ENCODE measurements around the gene USP36. TPM values are rescaled to one million over a fixed set of nuclear protein-coding genes. Genes with fewer than 3 reads are reported as not detected.

USP36 gene
- total RNA-seq, 1 donor from 2014 or later, result 58.6 TPM

DNA sequence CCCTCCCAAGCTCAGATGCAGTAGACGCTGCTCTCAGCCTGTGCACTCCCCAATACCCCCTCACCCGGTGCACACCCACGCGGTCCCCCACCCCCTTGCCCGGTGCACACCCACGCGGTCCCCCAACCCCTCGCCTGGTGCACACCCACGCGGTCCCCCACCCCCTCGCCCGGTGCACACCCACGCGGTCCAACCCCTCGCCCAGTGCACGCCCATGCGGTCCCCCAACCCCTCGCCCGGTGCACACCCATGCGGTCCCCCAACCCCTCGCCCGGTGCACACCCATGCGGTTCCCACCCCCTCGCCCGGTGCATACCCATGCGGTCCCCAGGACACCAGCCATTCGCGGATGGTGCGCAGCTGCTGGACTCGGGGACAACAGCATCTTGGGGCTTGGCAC is 38.6 kb downstream of the USP36 start:
- DNase-seq (no peak), ATAC-seq (no peak)
- no peaks in the 10 kb centered on the region for H3K27me3 ChIP-seq (ENCODE audit: low read depth)
- TF ChIP-seq, protein P1, sequence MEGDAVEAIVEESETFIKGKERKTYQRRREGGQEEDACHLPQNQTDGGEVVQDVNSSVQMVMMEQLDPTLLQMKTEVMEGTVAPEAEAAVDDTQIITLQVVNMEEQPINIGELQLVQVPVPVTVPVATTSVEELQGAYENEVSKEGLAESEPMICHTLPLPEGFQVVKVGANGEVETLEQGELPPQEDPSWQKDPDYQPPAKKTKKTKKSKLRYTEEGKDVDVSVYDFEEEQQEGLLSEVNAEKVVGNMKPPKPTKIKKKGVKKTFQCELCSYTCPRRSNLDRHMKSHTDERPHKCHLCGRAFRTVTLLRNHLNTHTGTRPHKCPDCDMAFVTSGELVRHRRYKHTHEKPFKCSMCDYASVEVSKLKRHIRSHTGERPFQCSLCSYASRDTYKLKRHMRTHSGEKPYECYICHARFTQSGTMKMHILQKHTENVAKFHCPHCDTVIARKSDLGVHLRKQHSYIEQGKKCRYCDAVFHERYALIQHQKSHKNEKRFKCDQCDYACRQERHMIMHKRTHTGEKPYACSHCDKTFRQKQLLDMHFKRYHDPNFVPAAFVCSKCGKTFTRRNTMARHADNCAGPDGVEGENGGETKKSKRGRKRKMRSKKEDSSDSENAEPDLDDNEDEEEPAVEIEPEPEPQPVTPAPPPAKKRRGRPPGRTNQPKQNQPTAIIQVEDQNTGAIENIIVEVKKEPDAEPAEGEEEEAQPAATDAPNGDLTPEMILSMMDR (IDR thresholded peaks at IDR 0.05), result no peak
- peaks cover 21% of the 10 kb centered on the region for H3K4me1 ChIP-seq
- no peaks in the 10 kb centered on the region for H3K9me3 ChIP-seq
- no peak overlapping the region for H3K27ac ChIP-seq
- H3K4me3 ChIP-seq, result no peak overlapping the region
- H3K36me3 ChIP-seq, result peaks cover 89% of the 10 kb centered on the region
- intact Hi-C loops (cut with DNase I), result no loop called here

- no peak for DNase-seq
These were observed 40.3 kb downstream of the USP36 start for GRCh38 chr17:78800132-78800931.

DNA sequence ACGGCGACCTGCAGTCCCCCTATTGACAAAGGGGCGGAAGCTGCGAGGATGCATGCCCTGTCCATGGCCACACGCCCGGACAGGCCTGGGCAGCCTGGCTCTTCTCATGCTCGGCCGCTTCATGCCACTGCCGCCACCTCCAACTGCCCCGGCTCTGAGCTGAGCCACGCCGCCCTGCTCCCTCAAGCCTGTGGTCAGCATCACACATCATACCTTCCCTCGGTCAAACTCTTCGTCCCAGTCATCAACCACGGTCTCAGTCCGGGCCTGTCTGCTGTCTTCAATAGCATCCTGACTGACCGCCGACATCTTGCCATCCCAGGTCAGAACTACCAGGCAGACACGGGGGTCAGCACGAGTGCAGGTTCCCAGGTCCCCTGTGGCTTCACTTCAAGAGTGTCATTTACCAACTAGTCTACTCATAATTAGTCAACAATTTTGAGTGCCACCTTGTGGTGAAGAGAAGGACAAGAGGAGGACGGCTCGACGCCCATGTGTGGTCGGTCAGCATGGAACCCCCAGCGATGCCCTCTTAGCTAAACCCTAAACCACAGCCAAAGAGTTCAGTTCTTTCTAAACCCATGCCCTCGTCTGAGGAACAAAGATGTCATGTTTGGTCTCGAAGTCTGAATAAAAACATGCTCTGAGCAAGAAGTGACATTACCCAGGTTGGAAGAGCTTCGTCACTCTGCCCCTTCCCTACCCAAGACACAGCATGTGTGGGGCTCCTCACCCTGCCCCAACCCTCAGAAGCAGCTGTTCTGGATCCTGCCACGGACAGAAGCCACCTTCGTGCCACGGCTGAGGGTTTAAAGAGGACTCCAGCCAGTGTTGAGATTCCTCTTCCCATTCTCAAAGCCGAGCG is 41.7 kb downstream of the USP36 start:
- intact Hi-C loops (cut with DNase I), result no loop called here
- Histone ChIP-seq H3K9me3 (no peaks in the 10 kb centered on the region), H3K36me3 (peaks cover 90% of the 10 kb centered on the region), H3K27ac (no peak overlapping the region), H3K27me3 (ENCODE audit: low read depth) (no peaks in the 10 kb centered on the region), H3K4me3 (no peak overlapping the region), H3K4me1 (peaks cover 27% of the 10 kb centered on the region)
- peak; percentile 45 for DNase-seq
- TF ChIP-seq, protein P1 (IDR thresholded peaks at IDR 0.05), result peak; percentile 52
- peak; percentile 27 to 42 for ATAC-seq

More at GRCh38 chr17:78800132-78800931, 40.3 kb downstream of the USP36 start:
- H3K27ac ChIP-seq, result no peak overlapping the region
- peaks cover 89% of the 10 kb centered on the region for H3K36me3 ChIP-seq
- no peaks in the 10 kb centered on the region for H3K9me3 ChIP-seq
- H3K4me3 ChIP-seq, result no peak overlapping the region
- ATAC-seq, result no peak
- intact Hi-C loops (cut with DNase I), result no loop called here
- peaks cover 34% of the 10 kb centered on the region for H3K4me1 ChIP-seq
- H3K27me3 ChIP-seq (ENCODE audit: low read depth), result no peaks in the 10 kb centered on the region
- TF ChIP-seq, protein P1 (IDR thresholded peaks at IDR 0.05), result no peak

DNA sequence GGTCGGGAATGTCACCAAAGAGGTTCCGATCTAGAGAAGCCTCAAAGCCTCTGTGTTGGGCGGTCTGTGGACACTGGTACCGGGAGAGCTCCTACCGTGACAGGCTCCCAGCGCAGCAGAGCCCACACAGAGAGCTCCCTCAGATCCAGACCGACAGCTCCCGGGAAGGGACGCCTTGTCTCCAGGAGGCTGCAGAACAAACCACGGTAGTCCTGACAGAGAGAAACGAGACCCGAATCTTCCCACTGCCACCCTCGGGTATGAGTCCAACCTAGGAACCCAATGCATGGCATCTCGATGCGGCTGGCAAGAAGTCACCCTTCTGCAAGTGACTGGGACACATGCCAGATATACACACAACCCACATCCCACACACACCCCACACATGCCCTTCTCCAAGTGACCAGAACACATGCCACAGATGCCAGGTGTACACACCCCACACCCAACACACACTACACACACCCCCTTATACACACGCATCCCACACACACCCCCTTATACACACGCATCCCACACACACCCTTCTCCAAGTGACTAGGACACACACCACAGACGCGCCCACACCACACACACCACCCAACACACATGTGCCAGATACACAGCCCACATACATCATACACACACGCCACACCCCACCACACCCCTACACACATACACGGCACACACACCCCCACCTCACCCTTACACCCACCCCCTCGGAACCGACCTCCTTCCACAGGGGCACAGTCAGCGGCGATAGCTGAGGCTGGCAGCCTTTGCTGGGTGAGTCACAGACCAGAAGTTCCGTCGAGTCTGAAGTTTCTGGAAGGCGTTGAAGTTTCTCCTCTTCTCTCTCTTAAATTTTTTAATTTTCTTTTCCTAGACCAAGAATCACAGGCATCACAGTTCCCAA is 42.7 kb downstream of the USP36 start:
- no peaks in the 10 kb centered on the region for H3K27me3 ChIP-seq (ENCODE audit: low read depth)
- intact Hi-C loops (cut with DNase I), result no loop called here
- TF ChIP-seq, protein P1 (IDR thresholded peaks at IDR 0.05), result no peak
- H3K36me3 ChIP-seq, result peaks cover 92% of the 10 kb centered on the region
- H3K4me1 ChIP-seq, result peaks cover 22% of the 10 kb centered on the region
- no peak overlapping the region for H3K4me3 ChIP-seq
- H3K27ac ChIP-seq, result no peak overlapping the region
- H3K9me3 ChIP-seq, result no peaks in the 10 kb centered on the region
- peak; percentile 37 for DNase-seq
- ATAC-seq, result peak; percentile 7 to 9

- Histone ChIP-seq H3K4me1 (peaks cover 22% of the 10 kb centered on the region), H3K9me3 (no peaks in the 10 kb centered on the region), H3K27me3 (ENCODE audit: low read depth) (no peaks in the 10 kb centered on the region), H3K4me3 (no peak overlapping the region), H3K27ac (peak overlapping the region; percentile 64), H3K36me3 (peaks cover 86% of the 10 kb centered on the region)
- TF ChIP-seq, protein P1 (IDR thresholded peaks at IDR 0.05), result no peak
- ATAC-seq (no peak), DNase-seq (peak; percentile 40)
- intact Hi-C loops (cut with DNase I), result no loop called here
These were observed 43.4 kb downstream of the USP36 start for GRCh38 chr17:78797213-78797612.

Measured in lower lobe of right lung (tissue), 2 donors.